GM12873 (cell line): Measurements from ENCODE around the gene MGAT5B.
A peak's percentile ranks its signal among the peaks of the same experiment; 100 is the strongest.

Source experiments
- TF ChIP-seq, protein P1 (sequence below): IDR thresholded peaks from 2 replicates; pipeline ENCODE4 v1.5.1; 2012; ENCODE audit warnings: low read depth, mild to moderate bottlenecking, moderate library complexity, low read length, control low read depth; ENCODE audit not compliant: insufficient read depth; ENCODE audit errors: missing control alignments

The MGAT5B gene

GRCh38 chr17:76887802-76888201, 19.6 kb downstream of the MGAT5B start:
- TF ChIP-seq, protein P1, sequence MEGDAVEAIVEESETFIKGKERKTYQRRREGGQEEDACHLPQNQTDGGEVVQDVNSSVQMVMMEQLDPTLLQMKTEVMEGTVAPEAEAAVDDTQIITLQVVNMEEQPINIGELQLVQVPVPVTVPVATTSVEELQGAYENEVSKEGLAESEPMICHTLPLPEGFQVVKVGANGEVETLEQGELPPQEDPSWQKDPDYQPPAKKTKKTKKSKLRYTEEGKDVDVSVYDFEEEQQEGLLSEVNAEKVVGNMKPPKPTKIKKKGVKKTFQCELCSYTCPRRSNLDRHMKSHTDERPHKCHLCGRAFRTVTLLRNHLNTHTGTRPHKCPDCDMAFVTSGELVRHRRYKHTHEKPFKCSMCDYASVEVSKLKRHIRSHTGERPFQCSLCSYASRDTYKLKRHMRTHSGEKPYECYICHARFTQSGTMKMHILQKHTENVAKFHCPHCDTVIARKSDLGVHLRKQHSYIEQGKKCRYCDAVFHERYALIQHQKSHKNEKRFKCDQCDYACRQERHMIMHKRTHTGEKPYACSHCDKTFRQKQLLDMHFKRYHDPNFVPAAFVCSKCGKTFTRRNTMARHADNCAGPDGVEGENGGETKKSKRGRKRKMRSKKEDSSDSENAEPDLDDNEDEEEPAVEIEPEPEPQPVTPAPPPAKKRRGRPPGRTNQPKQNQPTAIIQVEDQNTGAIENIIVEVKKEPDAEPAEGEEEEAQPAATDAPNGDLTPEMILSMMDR: peak; percentile 23

DNA sequence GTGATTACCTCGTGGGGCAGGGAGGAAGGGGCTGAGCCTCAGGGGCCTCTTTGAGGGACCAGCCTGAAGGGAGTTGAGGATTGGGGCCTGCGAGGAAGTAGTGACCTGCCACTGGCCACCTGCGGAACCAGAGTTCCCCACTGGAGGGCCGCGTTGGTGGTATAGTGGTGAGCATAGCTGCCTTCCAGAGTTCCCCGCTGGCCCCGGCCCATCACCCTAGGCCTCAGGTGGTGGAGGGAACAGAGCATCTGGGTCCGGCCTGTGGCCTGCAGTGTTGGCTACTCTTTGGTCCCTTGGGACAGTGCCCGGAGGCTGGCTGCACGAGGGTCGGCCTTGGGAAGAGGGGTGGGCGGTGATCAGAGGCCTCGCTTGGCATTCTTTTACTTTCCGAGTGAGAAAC, 20.5 kb downstream of the MGAT5B start:
- TF ChIP-seq, protein P1: no peak

GRCh38 chr17:76889323-76889722, 21.1 kb downstream of the MGAT5B start:
- TF ChIP-seq, protein P1: no peak

DNA sequence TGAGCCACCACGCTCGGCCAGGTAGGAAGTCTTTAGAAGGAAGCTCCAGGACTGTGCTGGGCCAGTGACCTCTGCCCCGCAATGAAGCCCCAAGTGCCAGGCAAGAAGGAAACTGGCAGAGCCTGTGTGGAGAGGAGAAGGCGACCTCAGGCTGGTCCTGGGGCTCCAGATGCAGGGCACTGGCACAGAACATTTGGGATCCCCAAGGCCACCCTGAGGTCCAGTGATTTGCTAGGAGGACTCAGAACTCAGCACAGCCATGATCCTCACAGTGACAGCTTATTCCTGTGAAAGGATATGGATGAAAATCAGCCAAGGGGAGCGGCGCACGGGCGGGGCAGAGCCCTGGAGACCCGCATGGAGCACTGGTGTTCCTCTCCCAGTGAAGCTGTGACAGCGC, 24.1 kb downstream of the MGAT5B start:
- TF ChIP-seq, protein P1: no peak

GRCh38 chr17:76893623-76894334, 25.6 kb downstream of the MGAT5B start:
- TF ChIP-seq, protein P1: no peak

DNA sequence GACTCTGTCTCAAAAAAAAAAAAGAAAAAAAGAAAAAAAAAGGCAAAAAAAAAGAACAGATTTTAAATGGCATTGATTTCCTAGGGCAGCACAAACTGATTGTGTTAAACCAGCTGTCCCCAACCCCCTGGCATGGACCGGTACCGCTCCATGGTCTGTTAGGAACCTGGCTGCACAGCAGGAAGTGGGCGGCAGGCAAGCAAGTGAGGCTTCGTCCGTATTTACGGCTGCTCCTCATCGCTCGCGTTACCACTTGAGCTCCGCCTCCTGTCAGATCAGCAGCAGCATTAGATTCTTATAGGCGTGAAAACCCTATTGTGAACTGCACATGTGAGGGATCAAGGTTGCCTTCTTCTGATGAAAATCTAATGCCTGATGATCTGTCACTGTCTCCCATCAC, 26.6 kb downstream of the MGAT5B start:
- TF ChIP-seq, protein P1: no peak

DNA sequence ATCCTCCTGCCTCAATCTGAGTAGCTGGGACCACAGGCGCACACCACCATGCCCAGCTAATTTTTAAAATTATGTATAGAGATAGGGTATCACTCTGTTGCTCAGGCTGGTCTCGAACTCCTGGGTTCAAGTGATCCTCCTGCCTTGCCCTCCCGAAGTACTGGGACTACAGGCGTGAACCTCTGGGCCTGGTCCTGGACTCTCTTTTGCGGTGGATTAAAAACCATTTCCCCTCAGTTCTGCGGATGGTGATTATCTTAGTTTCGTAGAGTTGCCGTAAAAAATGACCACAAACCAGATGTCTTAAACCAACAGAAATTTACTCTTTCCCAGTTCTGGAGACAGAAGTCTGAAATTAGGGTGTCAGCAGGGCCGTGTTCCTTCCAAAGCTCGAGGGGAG, 28.8 kb downstream of the MGAT5B start:
- TF ChIP-seq, protein P1: no peak
